Stomach (tissue), 4 donors: ENCODE data around the gene ADISSP.

Experiments
- CTCF ChIP-seq, 7 experiments: fragments of 450-650 bp in 4 of 7; fragments of 200-600 bp in 3 of 7; sonication (generic) in 3 of 7; IDR thresholded peaks; one replicate each; pipeline ENCODE4 v1.5.1; 2016 to 2019; ENCODE audit warnings: antibody characterized with exemption in 7 of 7, control low read depth in 2 of 7, mild to moderate bottlenecking in 1 of 7
- EP300 ChIP-seq: sonication (generic); formaldehyde crosslinking; IDR thresholded peaks from one replicate; pipeline ENCODE4 v1.6.1; 2017; ENCODE audit warnings: antibody characterized with exemption
- POLR2A ChIP-seq, 4 donors: fragments of 450-650 bp; IDR thresholded peaks; one replicate each; pipeline ENCODE4 v1.6.1; 2016; ENCODE audit warnings: antibody characterized with exemption in 4 of 4, control low read depth in 2 of 4, mild to moderate bottlenecking in 1 of 4, moderate library complexity in 1 of 4

DNA sequence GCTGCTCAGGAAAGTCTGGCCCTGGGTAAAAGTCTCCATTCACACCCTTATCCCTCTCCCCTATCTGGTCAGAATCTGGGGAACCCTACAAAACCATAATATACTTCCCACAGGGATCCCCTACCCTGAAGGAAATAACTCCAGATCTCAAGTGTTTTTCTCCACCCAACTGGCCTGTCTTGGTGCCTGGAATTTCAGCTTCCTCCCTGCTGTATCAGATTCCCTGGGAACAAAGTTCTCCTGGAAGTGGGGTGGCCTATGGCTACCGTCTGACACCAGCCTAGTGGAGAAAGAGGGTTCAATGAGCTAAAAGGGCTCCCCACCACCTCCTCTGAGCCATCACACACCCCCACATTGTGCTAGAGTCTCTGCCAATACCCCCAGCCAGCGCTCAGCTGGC is 20.1 kb downstream of the ADISSP start:
- TF ChIP-seq CTCF (IDR thresholded peaks at IDR 0.05) (no peak), EP300 (no peak), POLR2A (IDR thresholded peaks at IDR 0.05) (no peak)
